ENCODE data around the gene PRSS22. TPM values are rescaled to one million over a fixed set of nuclear protein-coding genes. Genes with fewer than 3 reads are reported as not detected.
A peak's percentile ranks its signal among the peaks of the same experiment; 100 is the strongest.

Gene PRSS22
- total RNA-seq, 1 experiment from 2014 or later = 141 TPM

GRCh38 chr16:2818272-2818876, 39.6 kb downstream of the PRSS22 start:
- CTCF ChIA-PET = interaction anchor here (0.6 kb wide), 1 partner anchor 66 kb away, joined by 4 read pairs; the partner anchor contains the start of gene SRRM2
- H3K36me3 Mint-ChIP-seq (ENCODE audit: insufficient read depth, unreplicated experiment) = no peaks in the 10 kb centered on the region
- BruUV-seq (replicated peaks) = no TSS peak
- H3K27me3 Mint-ChIP-seq (ENCODE audit: unreplicated experiment) = no peaks in the 10 kb centered on the region
- peaks cover 20% of the 10 kb centered on the region for H3K4me1 Mint-ChIP-seq (ENCODE audit: low read depth, unreplicated experiment)
- TF ChIP-seq CTCF (IDR thresholded peaks at IDR 0.05; ENCODE audit: unreplicated experiment) = no peak
- intact Hi-C loops (cut with micrococcal nuclease; ENCODE audit: unreplicated experiment) = no loop called here
- H3K27ac Mint-ChIP-seq (ENCODE audit: unreplicated experiment) = no peak overlapping the region
- H3K9me3 Mint-ChIP-seq (ENCODE audit: low read depth, unreplicated experiment) = no peaks in the 10 kb centered on the region
- no peak overlapping the region for H3K4me3 Mint-ChIP-seq (ENCODE audit: low read depth, unreplicated experiment)
- DNase-seq = no peak

- CTCF ChIA-PET = no interaction called here
- H3K4me3 Mint-ChIP-seq (ENCODE audit: low read depth, unreplicated experiment) = no peak overlapping the region
- BruUV-seq (replicated peaks) = no TSS peak
- TF ChIP-seq CTCF (IDR thresholded peaks at IDR 0.05; ENCODE audit: unreplicated experiment) = no peak
- intact Hi-C loops (cut with micrococcal nuclease; ENCODE audit: unreplicated experiment) = no loop called here
- no peak for DNase-seq
- H3K9me3 Mint-ChIP-seq (ENCODE audit: low read depth, unreplicated experiment) = no peaks in the 10 kb centered on the region
- no peaks in the 10 kb centered on the region for H3K36me3 Mint-ChIP-seq (ENCODE audit: insufficient read depth, unreplicated experiment)
- H3K27ac Mint-ChIP-seq (ENCODE audit: unreplicated experiment) = no peak overlapping the region
- peaks cover 20% of the 10 kb centered on the region for H3K4me1 Mint-ChIP-seq (ENCODE audit: low read depth, unreplicated experiment)
- H3K27me3 Mint-ChIP-seq (ENCODE audit: unreplicated experiment) = no peaks in the 10 kb centered on the region
Observed at GRCh38 chr16:2817340-2818271, 40.4 kb downstream of the PRSS22 start.

GRCh38 chr16:2816751-2817339, 41.1 kb downstream of the PRSS22 start, which contains the start of gene PRSS21:
TSS of gene PRSS21 (plus strand) at chr16:2817237. CDS start at chr16:2817269, 32 bp downstream.
- Mint-ChIP-seq H3K4me3 (ENCODE audit: low read depth, unreplicated experiment) (no peak within 1 kb of the TSS), H3K9me3 (ENCODE audit: low read depth, unreplicated experiment) (no peaks in the 10 kb centered on the region), H3K27ac (ENCODE audit: unreplicated experiment) (no peak within 1 kb of the TSS), H3K4me1 (ENCODE audit: low read depth, unreplicated experiment) (peaks cover 20% of the 10 kb centered on the region), H3K36me3 (ENCODE audit: insufficient read depth, unreplicated experiment) (no peaks in the 10 kb centered on the region), H3K27me3 (ENCODE audit: unreplicated experiment) (peaks cover 3% of the 10 kb centered on the region)
- TF ChIP-seq CTCF (IDR thresholded peaks at IDR 0.05; ENCODE audit: unreplicated experiment) = peak; percentile 27
- BruUV-seq (replicated peaks) = no TSS peak
- intact Hi-C loops (cut with micrococcal nuclease; ENCODE audit: unreplicated experiment) = no loop called here
- DNase-seq = no peak
- CTCF ChIA-PET = no interaction called here

- CTCF ChIA-PET = no interaction called here
- intact Hi-C loops (cut with micrococcal nuclease; ENCODE audit: unreplicated experiment) = no loop called here
Observed at GRCh38 chr16:2815299-2815771, 42.6 kb downstream of the PRSS22 start.

More at GRCh38 chr16:2815299-2815771, 42.6 kb downstream of the PRSS22 start:
- H3K4me1 Mint-ChIP-seq (ENCODE audit: low read depth, unreplicated experiment) = peaks cover 8% of the 10 kb centered on the region
- no peak for TF ChIP-seq CTCF (IDR thresholded peaks at IDR 0.05; ENCODE audit: unreplicated experiment)
- BruUV-seq (replicated peaks) = no TSS peak
- no peak overlapping the region for H3K27ac Mint-ChIP-seq (ENCODE audit: unreplicated experiment)
- peaks cover 13% of the 10 kb centered on the region for H3K27me3 Mint-ChIP-seq (ENCODE audit: unreplicated experiment)
- H3K4me3 Mint-ChIP-seq (ENCODE audit: low read depth, unreplicated experiment) = no peak overlapping the region
- no peaks in the 10 kb centered on the region for H3K9me3 Mint-ChIP-seq (ENCODE audit: low read depth, unreplicated experiment)
- no peaks in the 10 kb centered on the region for H3K36me3 Mint-ChIP-seq (ENCODE audit: insufficient read depth, unreplicated experiment)
- no peak for DNase-seq

Data from Calu3 (cell line).